ENCODE measurements around the gene TNNT3.

The TNNT3 gene

GRCh38 chr11:1922481-1923081 is 3.1 kb downstream of the TNNT3 start:
- ChIA-PET CTCF (interaction anchor here (1.2 to 5.0 kb wide), 5 partner anchors 9 to 270 kb away, joined by 3 to 27 read pairs (median 4); no protein-coding TSS in a partner anchor), POLR2A (no interaction called here)
- TF ChIP-seq CTCF (IDR thresholded peaks at IDR 0.05; ENCODE audit: insufficient read depth, low read length, missing control alignments): no peak
- DNase-seq (ENCODE audit: low read depth, low spot score): no peak
- no peak overlapping the region for H3K4me3 ChIP-seq (ENCODE audit: low read depth, low read length)

GRCh38 chr11:1923201-1923956 is 3.9 kb downstream of the TNNT3 start:
- no peak for DNase-seq (ENCODE audit: low read depth, low spot score)
- ChIA-PET POLR2A (no interaction called here), CTCF (interaction anchor here (1.4 to 5.0 kb wide), 3 partner anchors 41 to 271 kb away, joined by 3 to 27 read pairs (median 12); no protein-coding TSS in a partner anchor)
- no peak overlapping the region for H3K4me3 ChIP-seq (ENCODE audit: low read depth, low read length)
- no peak for TF ChIP-seq CTCF (IDR thresholded peaks at IDR 0.05; ENCODE audit: insufficient read depth, low read length, missing control alignments)

GRCh38 chr11:1924181-1924580 is 4.7 kb downstream of the TNNT3 start:
- DNase-seq (ENCODE audit: low read depth, low spot score): no peak
- ChIA-PET POLR2A (no interaction called here), CTCF (interaction anchor here (5.0 kb wide), 1 partner anchor 42 kb away, joined by 27 read pairs; no protein-coding TSS in a partner anchor)
- no peak for TF ChIP-seq CTCF (IDR thresholded peaks at IDR 0.05; ENCODE audit: insufficient read depth, low read length, missing control alignments)
- H3K4me3 ChIP-seq (ENCODE audit: low read depth, low read length): no peak overlapping the region

- ChIA-PET POLR2A (no interaction called here), CTCF (no interaction called here)
- H3K4me3 ChIP-seq (ENCODE audit: low read depth, low read length): no peak overlapping the region
- DNase-seq (ENCODE audit: low read depth, low spot score): no peak
- TF ChIP-seq CTCF (IDR thresholded peaks at IDR 0.05; ENCODE audit: insufficient read depth, low read length, missing control alignments): no peak
These were observed 5.3 kb downstream of the TNNT3 start for GRCh38 chr11:1924646-1925372.

- POLR2A ChIA-PET: no interaction called here
- DNase-seq (ENCODE audit: low read depth, low spot score): no peak
- no peak for TF ChIP-seq CTCF (IDR thresholded peaks at IDR 0.05; ENCODE audit: insufficient read depth, low read length, missing control alignments)
- no peak overlapping the region for H3K4me3 ChIP-seq (ENCODE audit: low read depth, low read length)
- CTCF ChIA-PET: no interaction called here
These were observed 6.1 kb downstream of the TNNT3 start for GRCh38 chr11:1925373-1926155.

Data from AG04449 (cell line).